ENCODE results near the gene ARMC9. TPM values are rescaled to one million over a fixed set of nuclear protein-coding genes. Genes with fewer than 3 reads are reported as not detected.

The ARMC9 gene
- total and polyA plus RNA-seq, 2 of the 13 experiments (the other 11 are each of a cell fraction or from before 2014, with no cell fraction given) = 9.1 to 12.8 TPM

DNA sequence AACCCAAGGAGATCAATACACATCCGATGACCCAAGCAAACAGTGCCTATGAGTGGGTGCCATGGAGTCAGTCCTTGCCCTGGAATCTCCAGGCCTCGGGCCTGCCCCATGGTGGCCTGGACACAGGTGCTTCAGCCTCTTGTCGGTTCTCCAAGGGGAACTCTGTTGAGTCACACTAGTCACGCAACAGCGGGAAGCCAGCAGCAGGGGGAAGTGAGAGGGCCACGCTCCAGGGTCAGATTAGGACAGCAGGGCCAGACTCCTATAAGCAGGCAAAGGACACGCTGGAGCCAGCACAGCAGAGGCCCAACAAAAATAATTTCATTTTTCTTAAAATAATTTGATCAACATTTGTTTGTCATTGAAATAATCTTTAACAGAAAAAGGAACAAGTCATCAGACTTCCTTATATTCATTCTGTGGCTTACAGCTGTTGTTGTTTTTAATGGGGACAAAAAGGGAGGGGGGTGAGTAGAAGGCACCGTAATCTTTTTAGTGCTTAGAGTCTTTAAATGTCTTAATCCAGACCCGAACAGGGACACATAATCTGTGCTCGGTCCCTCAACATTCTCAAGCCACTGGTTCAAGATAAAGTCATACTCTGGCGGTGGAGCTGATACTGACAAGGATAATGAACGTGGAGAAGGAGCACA lies 16.4 kb upstream of the ARMC9 start (continued):
- TF ChIP-seq UBTF (CRISPR knock-in tag; IDR thresholded peaks at IDR 0.05) (peak; percentile 49; the same call in 1 of the 2 replicates), ZFY (CRISPR knock-in tag; IDR thresholded peaks at IDR 0.05) (peak; percentile 63), HOMEZ (CRISPR knock-in tag; IDR thresholded peaks at IDR 0.05; ENCODE audit: low read depth) (peak; percentile 20; the same call in 1 of the 2 replicates), TEAD2 (CRISPR knock-in tag; IDR thresholded peaks at IDR 0.05) (no peak), PAX8 (CRISPR knock-in tag; IDR thresholded peaks at IDR 0.05; ENCODE audit: borderline replicate concordance) (0 out of 2 replicates have a peak, but pooled peaks have one; percentile 41), HCFC1 (IDR thresholded peaks at IDR 0.05; ENCODE audit: low read depth, low read length) (no peak), BHLHE40 (IDR thresholded peaks at IDR 0.05; ENCODE audit: low read length) (0 out of 2 replicates have a peak, but pooled peaks have one; percentile 43), ETS1 (CRISPR knock-in tag; IDR thresholded peaks at IDR 0.05) (no peak), NFE2L1 (CRISPR knock-in tag; IDR thresholded peaks at IDR 0.05; ENCODE audit: borderline replicate concordance) (no peak), GABPB1 (CRISPR knock-in tag; IDR thresholded peaks at IDR 0.05) (no peak), MAX (IDR thresholded peaks at IDR 0.05) (peak; percentile 53; the same call in 1 of the 2 replicates), ATF7 (IDR thresholded peaks at IDR 0.05) (no peak), ATF7 (CRISPR knock-in tag; IDR thresholded peaks at IDR 0.05) (0 out of 2 replicates have a peak, but pooled peaks have one; percentile 43)
- TF ChIP-seq, protein P1, sequence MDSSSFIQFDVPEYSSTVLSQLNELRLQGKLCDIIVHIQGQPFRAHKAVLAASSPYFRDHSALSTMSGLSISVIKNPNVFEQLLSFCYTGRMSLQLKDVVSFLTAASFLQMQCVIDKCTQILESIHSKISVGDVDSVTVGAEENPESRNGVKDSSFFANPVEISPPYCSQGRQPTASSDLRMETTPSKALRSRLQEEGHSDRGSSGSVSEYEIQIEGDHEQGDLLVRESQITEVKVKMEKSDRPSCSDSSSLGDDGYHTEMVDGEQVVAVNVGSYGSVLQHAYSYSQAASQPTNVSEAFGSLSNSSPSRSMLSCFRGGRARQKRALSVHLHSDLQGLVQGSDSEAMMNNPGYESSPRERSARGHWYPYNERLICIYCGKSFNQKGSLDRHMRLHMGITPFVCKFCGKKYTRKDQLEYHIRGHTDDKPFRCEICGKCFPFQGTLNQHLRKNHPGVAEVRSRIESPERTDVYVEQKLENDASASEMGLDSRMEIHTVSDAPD (CRISPR knock-in tag; IDR thresholded peaks at IDR 0.05) = no peak
- TF ChIP-seq, protein P2, sequence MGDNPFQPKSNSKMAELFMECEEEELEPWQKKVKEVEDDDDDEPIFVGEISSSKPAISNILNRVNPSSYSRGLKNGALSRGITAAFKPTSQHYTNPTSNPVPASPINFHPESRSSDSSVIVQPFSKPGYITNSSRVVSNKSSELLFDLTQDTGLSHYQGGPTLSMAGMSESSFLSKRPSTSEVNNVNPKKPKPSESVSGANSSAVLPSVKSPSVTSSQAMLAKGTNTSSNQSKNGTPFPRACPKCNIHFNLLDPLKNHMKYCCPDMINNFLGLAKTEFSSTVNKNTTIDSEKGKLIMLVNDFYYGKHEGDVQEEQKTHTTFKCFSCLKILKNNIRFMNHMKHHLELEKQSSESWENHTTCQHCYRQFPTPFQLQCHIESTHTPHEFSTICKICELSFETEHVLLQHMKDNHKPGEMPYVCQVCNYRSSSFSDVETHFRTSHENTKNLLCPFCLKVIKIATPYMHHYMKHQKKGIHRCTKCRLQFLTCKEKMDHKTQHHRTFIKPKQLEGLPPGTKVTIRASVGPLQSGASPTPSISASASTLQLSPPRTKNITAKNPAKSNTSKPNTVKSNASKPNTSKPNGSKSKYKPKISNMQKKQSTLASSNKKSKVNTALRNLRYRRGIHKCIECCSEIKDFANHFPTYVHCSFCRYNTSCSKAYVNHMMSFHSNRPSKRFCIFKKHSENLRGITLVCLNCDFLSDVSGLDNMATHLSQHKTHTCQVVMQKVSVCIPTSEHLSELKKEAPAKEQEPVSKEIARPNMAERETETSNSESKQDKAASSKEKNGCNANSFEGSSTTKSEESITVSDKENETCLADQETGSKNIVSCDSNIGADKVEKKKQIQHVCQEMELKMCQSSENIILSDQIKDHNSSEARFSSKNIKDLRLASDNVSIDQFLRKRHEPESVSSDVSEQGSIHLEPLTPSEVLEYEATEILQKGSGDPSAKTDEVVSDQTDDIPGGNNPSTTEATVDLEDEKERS (CRISPR knock-in tag; IDR thresholded peaks at IDR 0.05) = no peak

Measured in HepG2 (cell line).